ENCODE results near the gene ABCG5. TPM values are rescaled to one million over a fixed set of nuclear protein-coding genes. Genes with fewer than 3 reads are reported as not detected.

ABCG5 gene
- total RNA-seq, 1 experiment from 2014 or later: not detected

GRCh38 chr2:43791035-43791765, 47.4 kb downstream of the ABCG5 start (continued):
- no peak for TF ChIP-seq ZNF232 (CRISPR knock-in tag; IDR thresholded peaks at IDR 0.05)
- no peak for TF ChIP-seq MYBL2 (CRISPR knock-in tag; IDR thresholded peaks at IDR 0.05)

GRCh38 chr2:43790147-43790546, 48.5 kb downstream of the ABCG5 start:
- no peaks in the 10 kb centered on the region for H3K27me3 Mint-ChIP-seq (ENCODE audit: low read depth)
- no peaks in the 10 kb centered on the region for H3K36me3 Mint-ChIP-seq
- H3K27ac Mint-ChIP-seq: no peak overlapping the region
- TF ChIP-seq, protein P1, sequence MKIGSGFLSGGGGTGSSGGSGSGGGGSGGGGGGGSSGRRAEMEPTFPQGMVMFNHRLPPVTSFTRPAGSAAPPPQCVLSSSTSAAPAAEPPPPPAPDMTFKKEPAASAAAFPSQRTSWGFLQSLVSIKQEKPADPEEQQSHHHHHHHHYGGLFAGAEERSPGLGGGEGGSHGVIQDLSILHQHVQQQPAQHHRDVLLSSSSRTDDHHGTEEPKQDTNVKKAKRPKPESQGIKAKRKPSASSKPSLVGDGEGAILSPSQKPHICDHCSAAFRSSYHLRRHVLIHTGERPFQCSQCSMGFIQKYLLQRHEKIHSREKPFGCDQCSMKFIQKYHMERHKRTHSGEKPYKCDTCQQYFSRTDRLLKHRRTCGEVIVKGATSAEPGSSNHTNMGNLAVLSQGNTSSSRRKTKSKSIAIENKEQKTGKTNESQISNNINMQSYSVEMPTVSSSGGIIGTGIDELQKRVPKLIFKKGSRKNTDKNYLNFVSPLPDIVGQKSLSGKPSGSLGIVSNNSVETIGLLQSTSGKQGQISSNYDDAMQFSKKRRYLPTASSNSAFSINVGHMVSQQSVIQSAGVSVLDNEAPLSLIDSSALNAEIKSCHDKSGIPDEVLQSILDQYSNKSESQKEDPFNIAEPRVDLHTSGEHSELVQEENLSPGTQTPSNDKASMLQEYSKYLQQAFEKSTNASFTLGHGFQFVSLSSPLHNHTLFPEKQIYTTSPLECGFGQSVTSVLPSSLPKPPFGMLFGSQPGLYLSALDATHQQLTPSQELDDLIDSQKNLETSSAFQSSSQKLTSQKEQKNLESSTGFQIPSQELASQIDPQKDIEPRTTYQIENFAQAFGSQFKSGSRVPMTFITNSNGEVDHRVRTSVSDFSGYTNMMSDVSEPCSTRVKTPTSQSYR (CRISPR knock-in tag; IDR thresholded peaks at IDR 0.05): no peak
- no peak for TF ChIP-seq SP1 (CRISPR knock-in tag; conservative IDR thresholded peaks at IDR 0.05)
- TF ChIP-seq OVOL2 (CRISPR knock-in tag; IDR thresholded peaks at IDR 0.05; ENCODE audit: borderline replicate concordance): no peak
- no peak for TF ChIP-seq CREB1 (CRISPR knock-in tag; IDR thresholded peaks at IDR 0.05)
- TF ChIP-seq NFYB (CRISPR knock-in tag; conservative IDR thresholded peaks at IDR 0.05; ENCODE audit: low read depth): no peak
- TF ChIP-seq AFF4 (CRISPR knock-in tag; IDR thresholded peaks at IDR 0.05; ENCODE audit: borderline replicate concordance): no peak
- TF ChIP-seq ATF1 (CRISPR knock-in tag; IDR thresholded peaks at IDR 0.05): no peak
- TF ChIP-seq PREB (CRISPR knock-in tag; IDR thresholded peaks at IDR 0.05; ENCODE audit: borderline replicate concordance): no peak
- TF ChIP-seq HMGA2 (CRISPR knock-in tag; IDR thresholded peaks at IDR 0.05): no peak
- TF ChIP-seq JAZF1 (CRISPR knock-in tag; IDR thresholded peaks at IDR 0.05): no peak
- TF ChIP-seq ZNF232 (CRISPR knock-in tag; IDR thresholded peaks at IDR 0.05): no peak
- TF ChIP-seq ZNF263 (CRISPR knock-in tag; IDR thresholded peaks at IDR 0.05; ENCODE audit: low read depth): no peak
- TF ChIP-seq ARID4B (CRISPR knock-in tag; IDR thresholded peaks at IDR 0.05; ENCODE audit: borderline replicate concordance): no peak
- no peaks in the 10 kb centered on the region for H3K4me1 Mint-ChIP-seq
- POLR2A ChIA-PET: no interaction called here
- CTCF ChIA-PET: interaction anchor here (0.6 to 1.4 kb wide), 3 partner anchors 9 to 185 kb away, joined by 3 to 4 read pairs (median 3); no protein-coding TSS in a partner anchor
- ATAC-seq: no peak
- H3K4me3 Mint-ChIP-seq: no peak overlapping the region
- DNase-seq (ENCODE audit: low spot score): no peak
- H3K9me3 Mint-ChIP-seq: no peaks in the 10 kb centered on the region
